Adipocyte (in vitro differentiated cells): ENCODE measurements around the gene RIC1.
A peak's percentile ranks its signal among the peaks of the same experiment; 100 is the strongest.
"Not testable (repeated sequence)": the region's sequence is repeated elsewhere in the genome, so short reads cannot be mapped to it uniquely, and the experiment has no call there.

Experiments used
- DNase-seq: peaks from one replicate; pipeline ENCODE4 v3.0.0-alpha.2; 2015; ENCODE audit warnings: low read depth
- H3K27me3 ChIP-seq: replicated peaks from 2 replicates; pipeline ENCODE4 v1.7.0; 2013; ENCODE audit warnings: mild to moderate bottlenecking, low read length, moderate library complexity; ENCODE audit not compliant: control insufficient read depth, insufficient read depth
- H3K36me3 ChIP-seq: 2 replicates; pipeline ENCODE4 v1.7.0; 2013; ENCODE audit warnings: low read length, mild to moderate bottlenecking, moderate library complexity; ENCODE audit not compliant: control insufficient read depth, insufficient read depth, severe bottlenecking
- H3K4me1 ChIP-seq: 2 replicates; pipeline ENCODE4 v1.7.0; 2013; ENCODE audit warnings: mild to moderate bottlenecking, low read length, moderate library complexity; ENCODE audit not compliant: control insufficient read depth, insufficient read depth
- H3K4me3 ChIP-seq: 2 replicates; pipeline ENCODE4 v1.7.0; 2013; ENCODE audit warnings: mild to moderate bottlenecking, low read length, moderate library complexity
- H3K9ac ChIP-seq: 2 replicates; pipeline ENCODE4 v1.7.0; 2013; ENCODE audit warnings: mild to moderate bottlenecking, low read length, moderate library complexity
- H3K9me3 ChIP-seq: 2 replicates; pipeline ENCODE4 v1.7.0; 2013; ENCODE audit warnings: mild to moderate bottlenecking, low read length, moderate library complexity; ENCODE audit not compliant: control insufficient read depth

RIC1 gene

GRCh38 chr9:5622016-5622415, 6.9 kb upstream of the RIC1 start:
- Histone ChIP-seq H3K27me3 (no peaks in the 10 kb centered on the region), H3K36me3 (no peaks in the 10 kb centered on the region), H3K9ac (no peak overlapping the region), H3K9me3 (no peaks in the 10 kb centered on the region), H3K4me1 (peaks cover 25% of the 10 kb centered on the region), H3K4me3 (no peak overlapping the region)
- DNase-seq = peak; percentile 90

- H3K4me1 ChIP-seq = peaks cover 35% of the 10 kb centered on the region
- no peaks in the 10 kb centered on the region for H3K36me3 ChIP-seq
These were observed 4.3 kb upstream of the RIC1 start for GRCh38 chr9:5624655-5625054.

GRCh38 chr9:5626727-5627634, 1.9 kb upstream of the RIC1 start:
- no peaks in the 10 kb centered on the region for H3K9me3 ChIP-seq
- H3K36me3 ChIP-seq = no peaks in the 10 kb centered on the region
- peak overlapping the region; percentile 88 for H3K4me3 ChIP-seq
- peak; percentile 95 for DNase-seq
- peak overlapping the region; percentile 89 for H3K9ac ChIP-seq
- H3K27me3 ChIP-seq = no peaks in the 10 kb centered on the region
- peaks cover 41% of the 10 kb centered on the region for H3K4me1 ChIP-seq

More at GRCh38 chr9:5624655-5625054, 4.3 kb upstream of the RIC1 start:
- no peak overlapping the region for H3K9ac ChIP-seq
- H3K27me3 ChIP-seq = no peaks in the 10 kb centered on the region
- no peak for DNase-seq
- H3K4me3 ChIP-seq = no peak overlapping the region
- no peaks in the 10 kb centered on the region for H3K9me3 ChIP-seq

- Histone ChIP-seq H3K9ac (peak overlapping the region; percentile 89), H3K4me1 (peaks cover 39% of the 10 kb centered on the region), H3K4me3 (peak overlapping the region; percentile 88)
- H3K9me3 ChIP-seq, H3K36me3 ChIP-seq, DNase-seq, H3K27me3 ChIP-seq: not testable (repeated sequence)
These were observed 1.2 kb upstream of the RIC1 start for GRCh38 chr9:5627686-5628085.

GRCh38 chr9:5628183-5628529, 751 bp upstream of the RIC1 start:
- no peaks in the 10 kb centered on the region for H3K36me3 ChIP-seq
- peak overlapping the region; percentile 88 for H3K4me3 ChIP-seq
- no peaks in the 10 kb centered on the region for H3K27me3 ChIP-seq
- DNase-seq = no peak
- H3K4me1 ChIP-seq = peaks cover 44% of the 10 kb centered on the region
- H3K9ac ChIP-seq = peak overlapping the region; percentile 89
- no peaks in the 10 kb centered on the region for H3K9me3 ChIP-seq

- Histone ChIP-seq H3K4me1 (peaks cover 49% of the 10 kb centered on the region), H3K27me3 (no peaks in the 10 kb centered on the region), H3K4me3 (peak overlapping the region; percentile 88), H3K9me3 (no peaks in the 10 kb centered on the region), H3K36me3 (no peaks in the 10 kb centered on the region), H3K9ac (peak overlapping the region; percentile 89)
- DNase-seq = peak; percentile 71
These were observed 589 bp downstream of the RIC1 start for GRCh38 chr9:5629312-5630080.

GRCh38 chr9:5630081-5630507, 1.2 kb downstream of the RIC1 start:
- H3K9ac ChIP-seq = peak overlapping the region; percentile 89
- peak; percentile 73 for DNase-seq

GRCh38 chr9:5631026-5631425, 2.1 kb downstream of the RIC1 start:
- no peaks in the 10 kb centered on the region for H3K36me3 ChIP-seq
- no peaks in the 10 kb centered on the region for H3K27me3 ChIP-seq
- H3K9ac ChIP-seq = peak overlapping the region; percentile 89
- H3K9me3 ChIP-seq = peaks cover 5% of the 10 kb centered on the region
- H3K4me3 ChIP-seq = peak overlapping the region; percentile 88
- peak; percentile 33 for DNase-seq
- peaks cover 47% of the 10 kb centered on the region for H3K4me1 ChIP-seq

More at GRCh38 chr9:5630081-5630507, 1.2 kb downstream of the RIC1 start:
- Histone ChIP-seq H3K36me3 (no peaks in the 10 kb centered on the region), H3K27me3 (no peaks in the 10 kb centered on the region), H3K4me1 (peaks cover 49% of the 10 kb centered on the region), H3K9me3 (peaks cover under 1% of the 10 kb centered on the region), H3K4me3 (peak overlapping the region; percentile 88)

GRCh38 chr9:5632540-5632939, 3.6 kb downstream of the RIC1 start:
- Histone ChIP-seq H3K9ac (no peak overlapping the region), H3K9me3 (peaks cover 5% of the 10 kb centered on the region), H3K4me3 (no peak overlapping the region), H3K4me1 (peaks cover 34% of the 10 kb centered on the region), H3K27me3 (no peaks in the 10 kb centered on the region), H3K36me3 (no peaks in the 10 kb centered on the region)
- DNase-seq = no peak

- Histone ChIP-seq H3K36me3 (no peaks in the 10 kb centered on the region), H3K9me3 (peaks cover 5% of the 10 kb centered on the region), H3K9ac (no peak overlapping the region), H3K4me1 (peaks cover 28% of the 10 kb centered on the region), H3K27me3 (no peaks in the 10 kb centered on the region), H3K4me3 (peak overlapping the region; percentile 23)
- peak; percentile 49 for DNase-seq
These were observed 4.3 kb downstream of the RIC1 start for GRCh38 chr9:5633243-5633642.

GRCh38 chr9:5635390-5635789, 6.5 kb downstream of the RIC1 start:
- Histone ChIP-seq H3K4me1 (peaks cover 27% of the 10 kb centered on the region), H3K9me3 (peaks cover 10% of the 10 kb centered on the region), H3K4me3 (no peak overlapping the region), H3K36me3 (no peaks in the 10 kb centered on the region), H3K27me3 (no peaks in the 10 kb centered on the region), H3K9ac (no peak overlapping the region)
- no peak for DNase-seq
